GM18499 (cell line): ENCODE results near the gene UBE2D3.
"Not testable (repeated sequence)": the region's sequence is repeated elsewhere in the genome, so short reads cannot be mapped to it uniquely, and the experiment has no call there.

Experiments used
- ATAC-seq: cut with Tn5 transposase; IDR thresholded peaks from one replicate; pipeline ENCODE4 v1.9.1; 2021; ENCODE audit warnings: moderate number of reproducible peaks; ENCODE audit not compliant: insufficient read depth, unreplicated experiment

The UBE2D3 gene

GRCh38 chr4:102826890-102827673 lies at the start of gene UBE2D3:
UBE2D3 (minus strand) TSS chr4:102827551; CDS start chr4:102826508, 1,043 bp downstream.
- ATAC-seq, result peak; percentile 3

GRCh38 chr4:102871772-102872171 lies 44.4 kb upstream of the UBE2D3 start:
- ATAC-seq, result no peak

GRCh38 chr4:102869569-102870197 lies 42.3 kb upstream of the UBE2D3 start:
- peak; percentile 8 for ATAC-seq

- peak; percentile 76 for ATAC-seq
Measured at GRCh38 chr4:102868781-102869568, 41.6 kb upstream of the UBE2D3 start, which contains the start of gene CISD2. CISD2 (plus strand) TSS chr4:102868992; CDS start chr4:102869085, 93 bp downstream.

GRCh38 chr4:102868153-102868780 lies 40.9 kb upstream of the UBE2D3 start:
- no peak for ATAC-seq

GRCh38 chr4:102867278-102868152 lies 40.2 kb upstream of the UBE2D3 start:
- no peak for ATAC-seq

GRCh38 chr4:102865327-102865726 lies 38.0 kb upstream of the UBE2D3 start:
- not testable (repeated sequence) for ATAC-seq

- ATAC-seq, result no peak
Measured at GRCh38 chr4:102862747-102863146, 35.4 kb upstream of the UBE2D3 start.

- ATAC-seq, result no peak
Measured at GRCh38 chr4:102862016-102862415, 34.7 kb upstream of the UBE2D3 start.

- no peak for ATAC-seq
Measured at GRCh38 chr4:102860611-102861324, 33.4 kb upstream of the UBE2D3 start.

GRCh38 chr4:102858828-102859464 lies 31.6 kb upstream of the UBE2D3 start:
- ATAC-seq, result no peak

- ATAC-seq, result no peak
Measured at GRCh38 chr4:102850370-102850769, 23.0 kb upstream of the UBE2D3 start.

- no peak for ATAC-seq
Measured at GRCh38 chr4:102849579-102850104, 22.3 kb upstream of the UBE2D3 start.

- ATAC-seq, result no peak
Measured at GRCh38 chr4:102847687-102848086, 20.3 kb upstream of the UBE2D3 start.

GRCh38 chr4:102843938-102844337 lies 16.6 kb upstream of the UBE2D3 start:
- ATAC-seq, result no peak

GRCh38 chr4:102843273-102843672 lies 15.9 kb upstream of the UBE2D3 start:
- no peak for ATAC-seq

GRCh38 chr4:102842367-102842766 lies 15.0 kb upstream of the UBE2D3 start:
- no peak for ATAC-seq

GRCh38 chr4:102836596-102836995 lies 9.2 kb upstream of the UBE2D3 start:
- no peak for ATAC-seq
